Activated T-helper 9 cell treated with anti-CD3 and anti-CD28 coated beads, Interleukin-2, amount 50 U/mL, for 16 hours (primary cell): Measurements from ENCODE around the gene RADIL.
A peak's percentile ranks its signal among the peaks of the same experiment; 100 is the strongest.

Experiments
- DNase-seq: peaks from one replicate; pipeline ENCODE4 v3.0.0-alpha.2; 2020; ENCODE audit warnings: low read depth

Gene RADIL

GRCh38 chr7:4792537-4793126 is 90.9 kb downstream of the RADIL start:
- DNase-seq, result no peak

- DNase-seq, result peak; percentile 67
Measured at GRCh38 chr7:4791738-4792536, 91.6 kb downstream of the RADIL start.

- DNase-seq, result no peak
Measured at GRCh38 chr7:4791101-4791737, 92.3 kb downstream of the RADIL start.

- no peak for DNase-seq
Measured at GRCh38 chr7:4790516-4790991, 93.0 kb downstream of the RADIL start.

GRCh38 chr7:4790078-4790465 is 93.4 kb downstream of the RADIL start:
- DNase-seq, result no peak

GRCh38 chr7:4789194-4790077 is 94.1 kb downstream of the RADIL start:
- no peak for DNase-seq

GRCh38 chr7:4788627-4789189 is 94.8 kb downstream of the RADIL start:
- DNase-seq, result no peak

GRCh38 chr7:4787947-4788626 is 95.4 kb downstream of the RADIL start:
- no peak for DNase-seq

GRCh38 chr7:4787541-4787940 is 96.0 kb downstream of the RADIL start:
- no peak for DNase-seq

- DNase-seq, result no peak
Measured at GRCh38 chr7:4786015-4786414, 97.5 kb downstream of the RADIL start.

GRCh38 chr7:4785371-4785770 is 98.1 kb downstream of the RADIL start:
- no peak for DNase-seq

GRCh38 chr7:4784799-4785198 is 98.7 kb downstream of the RADIL start:
- DNase-seq, result no peak

- DNase-seq, result no peak
Measured at GRCh38 chr7:4783762-4784351, 99.7 kb downstream of the RADIL start.

GRCh38 chr7:4783292-4783652 is 100.2 kb downstream of the RADIL start:
- DNase-seq, result no peak

GRCh38 chr7:4782333-4783291 is 100.9 kb downstream of the RADIL start:
- DNase-seq, result no peak

- no peak for DNase-seq
Measured at GRCh38 chr7:4781366-4782069, 102.0 kb downstream of the RADIL start.

- DNase-seq, result no peak
Measured at GRCh38 chr7:4779118-4779517, 104.4 kb downstream of the RADIL start.

- DNase-seq, result peak; percentile 39
Measured at GRCh38 chr7:4775848-4776623, 107.5 kb downstream of the RADIL start.
